Loucy (cell line): ENCODE data around the gene WFDC8.

ENCODE experiments used
- EZH2phosphoT487 ChIP-seq: fragments of 200-600 bp; IDR thresholded peaks from 2 replicates; pipeline ENCODE4 v1.6.1; 2018; ENCODE audit warnings: antibody characterized with exemption, mild to moderate bottlenecking, moderate library complexity, borderline replicate concordance
- TF ChIP-seq, protein P1 (sequence below): fragments of 200-600 bp; sonication (generic); conservative IDR thresholded peaks from 2 replicates; pipeline ENCODE4 v1.5.1; 2014; ENCODE audit warnings: mild to moderate bottlenecking, antibody characterized with exemption, low read length

DNA sequence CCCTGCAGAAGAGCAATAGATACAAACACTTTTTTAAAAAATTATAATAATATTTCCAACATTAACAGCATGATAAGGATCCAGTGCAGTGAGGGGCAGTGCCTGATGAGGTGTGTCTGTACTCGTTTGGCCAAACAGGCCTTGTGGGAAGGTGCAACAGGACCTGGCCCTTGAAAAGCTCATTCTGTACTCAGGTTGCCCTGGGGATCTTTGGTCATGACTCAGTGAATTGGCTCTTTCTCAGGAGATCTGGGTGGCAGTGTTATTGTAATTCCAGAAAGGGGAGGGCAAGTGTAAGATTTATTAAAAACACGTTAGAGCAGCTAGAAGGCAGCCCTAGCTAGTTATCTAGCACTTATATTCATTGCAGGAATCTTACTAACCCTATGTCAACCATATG, 60.8 kb downstream of the WFDC8 start:
- TF ChIP-seq, protein P1, sequence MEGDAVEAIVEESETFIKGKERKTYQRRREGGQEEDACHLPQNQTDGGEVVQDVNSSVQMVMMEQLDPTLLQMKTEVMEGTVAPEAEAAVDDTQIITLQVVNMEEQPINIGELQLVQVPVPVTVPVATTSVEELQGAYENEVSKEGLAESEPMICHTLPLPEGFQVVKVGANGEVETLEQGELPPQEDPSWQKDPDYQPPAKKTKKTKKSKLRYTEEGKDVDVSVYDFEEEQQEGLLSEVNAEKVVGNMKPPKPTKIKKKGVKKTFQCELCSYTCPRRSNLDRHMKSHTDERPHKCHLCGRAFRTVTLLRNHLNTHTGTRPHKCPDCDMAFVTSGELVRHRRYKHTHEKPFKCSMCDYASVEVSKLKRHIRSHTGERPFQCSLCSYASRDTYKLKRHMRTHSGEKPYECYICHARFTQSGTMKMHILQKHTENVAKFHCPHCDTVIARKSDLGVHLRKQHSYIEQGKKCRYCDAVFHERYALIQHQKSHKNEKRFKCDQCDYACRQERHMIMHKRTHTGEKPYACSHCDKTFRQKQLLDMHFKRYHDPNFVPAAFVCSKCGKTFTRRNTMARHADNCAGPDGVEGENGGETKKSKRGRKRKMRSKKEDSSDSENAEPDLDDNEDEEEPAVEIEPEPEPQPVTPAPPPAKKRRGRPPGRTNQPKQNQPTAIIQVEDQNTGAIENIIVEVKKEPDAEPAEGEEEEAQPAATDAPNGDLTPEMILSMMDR, result no peak
- no peak for TF ChIP-seq EZH2phosphoT487
